ENCODE results near the gene PPP1R1A. TPM values are rescaled to one million over a fixed set of nuclear protein-coding genes. Genes with fewer than 3 reads are reported as not detected.

Gene PPP1R1A
- total and polyA plus RNA-seq, 2 experiments from 2014 or later, result 7.6 to 26.9 TPM

GRCh38 chr12:54601841-54602240 is 13.4 kb upstream of the PPP1R1A start:
- Histone ChIP-seq H3K9me2 (ENCODE audit: insufficient read depth) (no peaks in the 10 kb centered on the region), H3K79me2 (replicated peaks; ENCODE audit: insufficient read depth) (no peaks in the 10 kb centered on the region), H3K36me3 (ENCODE audit: insufficient read depth) (no peaks in the 10 kb centered on the region), H3K27ac (ENCODE audit: low read depth) (no peak overlapping the region), H3K27me3 (ENCODE audit: insufficient read depth) (no peaks in the 10 kb centered on the region), H2AFZ (peak overlapping the region; percentile 72; the same call in 1 of the 2 replicates), H3K4me1 (ENCODE audit: insufficient read depth) (no peaks in the 10 kb centered on the region; the same call in 1 of the 2 replicates), H3K4me2 (no peak overlapping the region), H4K20me1 (replicated peaks; ENCODE audit: insufficient read depth) (no peaks in the 10 kb centered on the region), H3K4me3 (no peak overlapping the region), H3F3A (replicated peaks; ENCODE audit: low read depth) (no peaks in the 10 kb centered on the region)
- H3K4me1 Mint-ChIP-seq, result peaks cover 2% of the 10 kb centered on the region; the same call in 1 of the 3 replicates
- no peaks in the 10 kb centered on the region for H3K36me3 Mint-ChIP-seq (ENCODE audit: low read depth)
- no peak overlapping the region for H3K27ac Mint-ChIP-seq
- peaks cover 8% of the 10 kb centered on the region for H3K27me3 Mint-ChIP-seq (ENCODE audit: insufficient read depth, low read depth, poor library complexity)
- ATAC-seq, result peak; percentile 36; the same call in 2 of the 3 replicates
- TF ChIP-seq EZH2 (IDR thresholded peaks at IDR 0.05; ENCODE audit: low read depth, unreplicated experiment) (no peak), NANOG (IDR thresholded peaks at IDR 0.05; ENCODE audit: borderline replicate concordance) (no peak), EZH2phosphoT487 (IDR thresholded peaks at IDR 0.05; ENCODE audit: unreplicated experiment) (no peak), CTCF (conservative IDR thresholded peaks at IDR 0.05; ENCODE audit: low read depth in 2 of 2) (peak; percentile 7 to 38; a peak in 2 of 4 replicates), POLR2AphosphoS5 (IDR thresholded peaks at IDR 0.05; ENCODE audit: low read depth) (no peak), ZNF114 (CRISPR knock-in tag; IDR thresholded peaks at IDR 0.05) (no peak), CREB1 (CRISPR knock-in tag; IDR thresholded peaks at IDR 0.05; ENCODE audit: low read depth) (no peak)
- no peak overlapping the region for H3K4me3 Mint-ChIP-seq
- DNase-seq (ENCODE audit: low spot score), result peak; percentile 58
- no peaks in the 10 kb centered on the region for H3K9me3 Mint-ChIP-seq

GRCh38 chr12:54598970-54599369 is 10.5 kb upstream of the PPP1R1A start:
- Histone ChIP-seq H3F3A (replicated peaks; ENCODE audit: low read depth) (no peaks in the 10 kb centered on the region), H3K4me3 (no peak overlapping the region), H3K9me2 (ENCODE audit: insufficient read depth) (no peaks in the 10 kb centered on the region), H2AFZ (no peak overlapping the region), H4K20me1 (replicated peaks; ENCODE audit: insufficient read depth) (no peaks in the 10 kb centered on the region), H3K4me1 (ENCODE audit: insufficient read depth) (no peaks in the 10 kb centered on the region; the same call in 1 of the 2 replicates), H3K79me2 (replicated peaks; ENCODE audit: insufficient read depth) (no peaks in the 10 kb centered on the region), H3K27ac (ENCODE audit: low read depth) (no peak overlapping the region), H3K4me2 (no peak overlapping the region), H3K27me3 (ENCODE audit: insufficient read depth) (peaks cover 17% of the 10 kb centered on the region; the same call in 1 of the 2 replicates), H3K36me3 (ENCODE audit: insufficient read depth) (no peaks in the 10 kb centered on the region)
- no peak overlapping the region for H3K4me3 Mint-ChIP-seq
- H3K4me1 Mint-ChIP-seq, result peaks cover 6% of the 10 kb centered on the region
- DNase-seq (ENCODE audit: low spot score), result no peak
- no peak overlapping the region for H3K27ac Mint-ChIP-seq
- TF ChIP-seq ZNF114 (CRISPR knock-in tag; IDR thresholded peaks at IDR 0.05), result no peak
- TF ChIP-seq ETS1 (IDR thresholded peaks at IDR 0.05), result no peak
- H3K36me3 Mint-ChIP-seq (ENCODE audit: low read depth), result no peaks in the 10 kb centered on the region
- no peak for ATAC-seq
- H3K27me3 Mint-ChIP-seq (ENCODE audit: insufficient read depth, low read depth, poor library complexity), result peaks cover 17% of the 10 kb centered on the region
- H3K9me3 Mint-ChIP-seq, result no peaks in the 10 kb centered on the region
